ENCODE data around the gene PRKAR1B. TPM values are rescaled to one million over a fixed set of nuclear protein-coding genes. Genes with fewer than 3 reads are reported as not detected.

Gene PRKAR1B
- 1 to 10 TPM; 2.5 to 6.1 (median 4.5) TPM for total RNA-seq
- polyA plus RNA-seq = 1 to 10 TPM; 6.8 to 8.4 TPM

DNA sequence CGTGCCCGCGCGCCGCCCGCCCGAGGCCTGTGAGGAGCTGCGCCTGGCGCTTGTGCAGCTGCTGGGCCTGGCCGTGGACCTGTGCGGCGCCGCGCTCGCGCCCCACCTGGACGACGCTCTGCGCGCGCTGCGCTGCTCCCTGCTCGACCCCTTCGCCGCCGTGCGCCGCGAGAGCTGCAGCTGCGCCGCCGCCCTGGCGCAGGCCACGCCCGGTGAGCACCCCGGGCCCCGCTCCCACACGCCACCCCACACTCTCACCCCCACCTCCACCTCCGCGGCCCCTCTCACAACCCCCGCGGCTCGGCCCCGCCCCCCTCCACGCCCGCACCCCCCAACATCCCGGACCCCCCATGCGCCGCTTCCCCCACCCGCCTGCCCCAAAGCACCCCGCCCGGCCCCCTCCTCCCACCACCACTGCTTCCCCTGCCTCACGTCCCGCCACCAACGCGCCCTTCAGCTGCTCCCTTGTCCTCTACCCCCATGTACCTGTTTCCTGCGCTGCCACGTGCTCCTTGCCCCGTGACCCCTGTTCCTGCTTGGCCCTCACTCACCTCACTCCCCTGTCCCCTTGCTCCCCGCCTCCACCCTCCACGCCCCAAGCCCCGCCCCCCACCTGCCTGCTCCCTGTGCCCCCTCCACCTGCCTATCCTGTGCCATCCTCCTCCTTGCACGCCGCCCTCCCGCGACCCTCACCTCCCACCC is at the start of gene PRKAR1B:
Gene PRKAR1B (minus strand): TSS at position 178 of the 702 bp plus-strand sequence. CDS start 15,776 bp downstream, outside the sequence.
- H3K27ac ChIP-seq = peak within 1 kb of the TSS; percentile 29 to 51 (median 35)
- peaks cover 0 to 17% (median 3%) of the 10 kb centered on the region in 3 donors for H3K4me1 ChIP-seq
- no peaks in the 10 kb centered on the region for H3K36me3 ChIP-seq
- DNase-seq (peak in 4 of 6 donors; percentile 32 to 72 (median 43)), ATAC-seq (peak; percentile 3 to 57 (median 20)), FAIRE-seq (no peak)
- no peaks in the 10 kb centered on the region for H3K9me3 ChIP-seq
- no peaks in the 10 kb centered on the region for H3K27me3 ChIP-seq
- H3K4me3 ChIP-seq = peak within 1 kb of the TSS; percentile 80 to 91 (median 90)
- intact Hi-C loops (cut with DNase I) = loop anchor here in 1 of 3 donors (10.0 kb wide), 1 partner anchor 202 kb away; no protein-coding TSS in a partner anchor
- no peak for TF ChIP-seq CTCF (IDR thresholded peaks at IDR 0.05)
- 2% methylated on average over 32 to 65 of the region's 66 CpGs for WGBS, 2 donors

GRCh38 chr7:776381-776780 is 49.3 kb upstream of the PRKAR1B start:
- 92 to 98% methylated on average over 10 of the region's 10 CpGs for WGBS, 2 donors
- H3K36me3 ChIP-seq = peaks cover 0 to 18% (median 3%) of the 10 kb centered on the region in 3 donors
- no peak for TF ChIP-seq CTCF (IDR thresholded peaks at IDR 0.05)
- FAIRE-seq = no peak
- no peak overlapping the region for H3K27ac ChIP-seq
- peaks cover 9 to 10% (median 9%) of the 10 kb centered on the region in 3 donors for H3K4me1 ChIP-seq
- DNase-seq = peak in 1 of 6 donors; percentile 56
- H3K9me3 ChIP-seq = no peaks in the 10 kb centered on the region
- H3K4me3 ChIP-seq = no peak overlapping the region
- no peak for ATAC-seq
- intact Hi-C loops (cut with DNase I) = no loop called here
- no peaks in the 10 kb centered on the region for H3K27me3 ChIP-seq

- peak; percentile 68 to 87 (median 70) for TF ChIP-seq CTCF (IDR thresholded peaks at IDR 0.05)
- FAIRE-seq (no peak), ATAC-seq (peak in 3 of 4 donors; percentile 55 to 63 (median 63)), DNase-seq (peak in 5 of 6 donors; percentile 42 to 89 (median 69))
- Histone ChIP-seq H3K9me3 (no peaks in the 10 kb centered on the region), H3K4me3 (no peak overlapping the region), H3K27me3 (no peaks in the 10 kb centered on the region), H3K36me3 (peaks cover 0 to 12% (median 0%) of the 10 kb centered on the region in 3 donors), H3K4me1 (peaks cover 20 to 23% (median 21%) of the 10 kb centered on the region in 3 donors), H3K27ac (no peak overlapping the region)
- intact Hi-C loops (cut with DNase I) = loop anchor here in 2 of 3 donors (5.0 kb wide), 1 partner anchor 452 kb away; no protein-coding TSS in a partner anchor
- 72 to 78% methylated on average over 65 of the region's 65 CpGs for WGBS, 2 donors
These were observed 47.4 kb upstream of the PRKAR1B start for GRCh38 chr7:774161-775109.

DNA sequence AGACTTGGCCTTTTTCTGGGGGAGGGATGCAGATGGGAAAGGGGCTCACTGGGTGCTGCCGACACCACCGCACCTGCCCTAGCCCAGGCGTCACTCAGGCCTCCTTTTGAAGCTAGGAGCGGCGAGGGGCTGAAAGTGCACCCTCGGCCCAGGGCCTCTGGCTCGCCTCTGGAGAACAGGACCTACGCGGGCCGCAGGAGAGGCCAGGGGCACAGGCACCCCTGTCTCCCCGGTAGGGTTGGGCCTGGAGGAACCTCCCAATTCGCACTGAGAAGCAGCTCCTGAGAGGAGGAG is 46.5 kb upstream of the PRKAR1B start:
- intact Hi-C loops (cut with DNase I) = loop anchor here in 2 of 3 donors (5.0 kb wide), 1 partner anchor 451 kb away; no protein-coding TSS in a partner anchor
- H3K4me1 ChIP-seq = peaks cover 20 to 23% (median 21%) of the 10 kb centered on the region in 3 donors
- ATAC-seq = no peak
- H3K27ac ChIP-seq = no peak overlapping the region
- peaks cover 0 to 7% (median 0%) of the 10 kb centered on the region in 3 donors for H3K36me3 ChIP-seq
- TF ChIP-seq CTCF (IDR thresholded peaks at IDR 0.05) = no peak
- H3K27me3 ChIP-seq = no peaks in the 10 kb centered on the region
- no peak overlapping the region for H3K4me3 ChIP-seq
- DNase-seq = peak in 1 of 6 donors; percentile 64
- FAIRE-seq = no peak
- 94 to 96% methylated on average over 11 to 12 of the region's 12 CpGs for WGBS, 2 donors
- no peaks in the 10 kb centered on the region for H3K9me3 ChIP-seq
